WERI-Rb-1 (cell line): ENCODE data around the gene SCARF2.

Experiments
- DNase-seq: peaks from one replicate; pipeline ENCODE4 v3.0.0-alpha.2; 2020
- H3K27ac ChIP-seq: fragments of 250-450 bp; sonication (Bioruptor Pico); 2 replicates; pipeline ENCODE4 v1.5.1; 2020; ENCODE audit warnings: mild to moderate bottlenecking, moderate library complexity
- H3K27me3 ChIP-seq: fragments of 250-450 bp; sonication (Bioruptor Pico); 2 replicates; pipeline ENCODE4 v1.5.1; 2021; ENCODE audit warnings: mild to moderate bottlenecking, low read depth, moderate library complexity; ENCODE audit not compliant: insufficient read depth, severe bottlenecking
- H3K36me3 ChIP-seq: fragments of 250-450 bp; sonication (Bioruptor Pico); 2 replicates; pipeline ENCODE4 v1.5.1; 2020; ENCODE audit warnings: mild to moderate bottlenecking, moderate library complexity
- H3K4me3 ChIP-seq: 2 replicates; pipeline ENCODE4 v1.5.1; 2011; ENCODE audit warnings: low read depth, mild to moderate bottlenecking, control low read depth, low read length
- H3K9me3 ChIP-seq: fragments of 250-450 bp; sonication (Bioruptor Pico); 2 replicates; pipeline ENCODE4 v1.5.1; 2021; ENCODE audit warnings: mild to moderate bottlenecking, moderate library complexity; ENCODE audit not compliant: severe bottlenecking
- TF ChIP-seq, protein P1 (sequence below): IDR thresholded peaks from 2 replicates; pipeline ENCODE4 v1.5.1; 2011; ENCODE audit warnings: low read depth, mild to moderate bottlenecking, control low read depth, inconsistent platforms, low read length

SCARF2 gene

DNA sequence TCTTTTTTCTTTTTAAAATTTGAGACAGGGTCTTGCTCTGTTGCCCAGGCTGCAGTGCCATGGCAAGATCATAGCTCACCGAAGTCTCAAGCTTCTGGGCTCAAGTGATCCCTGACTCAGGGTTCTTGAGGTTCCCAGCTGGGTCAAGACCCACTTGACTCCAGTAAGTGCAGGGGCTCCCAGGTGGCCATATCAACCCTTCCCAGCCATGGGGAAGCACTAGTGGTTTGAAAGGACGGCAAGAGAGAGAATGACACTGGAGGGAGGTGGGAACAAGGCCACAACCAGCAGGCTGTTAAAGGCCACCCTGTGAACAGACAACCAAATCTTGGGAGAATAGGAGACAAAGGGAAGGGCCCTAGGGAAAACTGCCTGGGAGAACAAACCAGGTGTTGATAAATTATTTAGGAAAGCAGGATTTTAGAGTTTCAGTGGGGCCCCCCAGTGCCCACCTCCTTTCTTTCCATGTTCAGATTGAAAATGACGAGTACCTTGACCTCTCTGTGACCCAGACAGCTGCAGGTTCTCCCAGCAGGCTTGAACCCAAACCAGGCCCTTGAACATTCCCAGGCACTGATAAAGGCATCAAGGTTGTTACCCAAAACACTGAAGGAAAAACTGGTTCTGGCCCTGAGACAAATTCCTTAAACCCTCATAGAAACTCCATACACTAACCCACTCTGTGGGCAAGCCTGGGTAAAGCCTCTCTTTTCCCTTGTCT is 29.2 kb upstream of the SCARF2 start:
- H3K36me3 ChIP-seq, result peaks cover 55% of the 10 kb centered on the region

GRCh38 chr22:20465759-20466077 is 28.1 kb upstream of the SCARF2 start:
- DNase-seq, result no peak
- Histone ChIP-seq H3K27ac (no peak overlapping the region), H3K36me3 (peaks cover 54% of the 10 kb centered on the region), H3K4me3 (no peak overlapping the region), H3K27me3 (no peaks in the 10 kb centered on the region), H3K9me3 (no peaks in the 10 kb centered on the region)
- TF ChIP-seq, protein P1, sequence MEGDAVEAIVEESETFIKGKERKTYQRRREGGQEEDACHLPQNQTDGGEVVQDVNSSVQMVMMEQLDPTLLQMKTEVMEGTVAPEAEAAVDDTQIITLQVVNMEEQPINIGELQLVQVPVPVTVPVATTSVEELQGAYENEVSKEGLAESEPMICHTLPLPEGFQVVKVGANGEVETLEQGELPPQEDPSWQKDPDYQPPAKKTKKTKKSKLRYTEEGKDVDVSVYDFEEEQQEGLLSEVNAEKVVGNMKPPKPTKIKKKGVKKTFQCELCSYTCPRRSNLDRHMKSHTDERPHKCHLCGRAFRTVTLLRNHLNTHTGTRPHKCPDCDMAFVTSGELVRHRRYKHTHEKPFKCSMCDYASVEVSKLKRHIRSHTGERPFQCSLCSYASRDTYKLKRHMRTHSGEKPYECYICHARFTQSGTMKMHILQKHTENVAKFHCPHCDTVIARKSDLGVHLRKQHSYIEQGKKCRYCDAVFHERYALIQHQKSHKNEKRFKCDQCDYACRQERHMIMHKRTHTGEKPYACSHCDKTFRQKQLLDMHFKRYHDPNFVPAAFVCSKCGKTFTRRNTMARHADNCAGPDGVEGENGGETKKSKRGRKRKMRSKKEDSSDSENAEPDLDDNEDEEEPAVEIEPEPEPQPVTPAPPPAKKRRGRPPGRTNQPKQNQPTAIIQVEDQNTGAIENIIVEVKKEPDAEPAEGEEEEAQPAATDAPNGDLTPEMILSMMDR, result no peak

More for the DNA sequence above, 29.2 kb upstream of the SCARF2 start:
- Histone ChIP-seq H3K4me3 (no peak overlapping the region), H3K27me3 (no peaks in the 10 kb centered on the region), H3K27ac (no peak overlapping the region), H3K9me3 (no peaks in the 10 kb centered on the region)
- DNase-seq, result no peak
- TF ChIP-seq, protein P1, result no peak

GRCh38 chr22:20464912-20465758 is 27.5 kb upstream of the SCARF2 start:
- Histone ChIP-seq H3K27ac (no peak overlapping the region), H3K9me3 (no peaks in the 10 kb centered on the region)
- no peak for DNase-seq

GRCh38 chr22:20464096-20464614 is 26.5 kb upstream of the SCARF2 start:
- TF ChIP-seq, protein P1, result no peak
- DNase-seq, result no peak
- peaks cover 58% of the 10 kb centered on the region for H3K36me3 ChIP-seq
- no peak overlapping the region for H3K27ac ChIP-seq
- no peaks in the 10 kb centered on the region for H3K27me3 ChIP-seq
- no peak overlapping the region for H3K4me3 ChIP-seq
- no peaks in the 10 kb centered on the region for H3K9me3 ChIP-seq

More at GRCh38 chr22:20464912-20465758, 27.5 kb upstream of the SCARF2 start:
- Histone ChIP-seq H3K4me3 (no peak overlapping the region), H3K36me3 (peaks cover 51% of the 10 kb centered on the region), H3K27me3 (no peaks in the 10 kb centered on the region)
- TF ChIP-seq, protein P1, result no peak

DNA sequence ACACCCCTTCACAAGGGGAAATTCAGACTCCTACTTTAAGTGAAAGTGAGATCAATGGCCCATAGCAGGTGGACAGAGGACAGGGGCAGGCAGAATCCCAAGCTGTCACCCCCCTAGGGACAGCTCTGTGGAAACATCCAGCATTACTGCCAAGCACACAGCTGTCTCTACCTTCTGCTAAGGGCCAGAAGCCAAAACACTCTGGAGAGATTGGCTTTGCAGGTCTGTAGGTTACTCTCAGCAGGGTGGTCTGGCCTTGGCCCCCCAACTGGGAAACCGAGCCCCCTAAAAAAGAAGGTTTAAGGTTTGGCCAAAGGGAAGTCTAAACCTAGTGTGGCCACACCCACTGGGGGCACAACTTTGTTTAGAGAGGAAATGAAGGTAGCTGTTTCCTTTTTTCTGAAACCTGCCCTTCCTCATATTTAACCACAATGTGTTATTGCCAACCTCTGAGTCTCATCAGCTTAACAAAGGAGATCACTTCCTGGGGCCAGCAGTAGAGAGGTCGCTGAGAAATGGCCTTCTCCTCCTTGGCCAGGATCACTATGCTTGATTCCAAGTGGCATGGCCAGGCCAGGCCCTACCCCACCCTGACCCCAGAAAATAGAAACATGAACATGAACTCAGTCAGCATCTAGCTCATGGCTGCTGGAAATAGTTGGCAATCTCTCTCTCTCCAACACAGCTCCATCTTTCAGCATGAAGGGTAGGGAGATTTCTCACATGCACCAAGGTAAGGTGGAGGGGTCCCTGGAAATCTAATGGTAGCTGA is 25.9 kb upstream of the SCARF2 start:
- no peaks in the 10 kb centered on the region for H3K27me3 ChIP-seq
- no peak overlapping the region for H3K4me3 ChIP-seq
- no peaks in the 10 kb centered on the region for H3K9me3 ChIP-seq
- TF ChIP-seq, protein P1, result no peak
- H3K27ac ChIP-seq, result no peak overlapping the region
- DNase-seq, result no peak
- peaks cover 60% of the 10 kb centered on the region for H3K36me3 ChIP-seq
